GM12874 (cell line): ENCODE data around the gene AGRN.

Source experiments
- TF ChIP-seq, protein P1 (sequence below): IDR thresholded peaks from 2 replicates; pipeline ENCODE4 v1.5.1; 2011; ENCODE audit warnings: low read depth, mild to moderate bottlenecking, control low read depth, low read length, moderate library complexity; ENCODE audit not compliant: insufficient read depth

The AGRN gene

DNA sequence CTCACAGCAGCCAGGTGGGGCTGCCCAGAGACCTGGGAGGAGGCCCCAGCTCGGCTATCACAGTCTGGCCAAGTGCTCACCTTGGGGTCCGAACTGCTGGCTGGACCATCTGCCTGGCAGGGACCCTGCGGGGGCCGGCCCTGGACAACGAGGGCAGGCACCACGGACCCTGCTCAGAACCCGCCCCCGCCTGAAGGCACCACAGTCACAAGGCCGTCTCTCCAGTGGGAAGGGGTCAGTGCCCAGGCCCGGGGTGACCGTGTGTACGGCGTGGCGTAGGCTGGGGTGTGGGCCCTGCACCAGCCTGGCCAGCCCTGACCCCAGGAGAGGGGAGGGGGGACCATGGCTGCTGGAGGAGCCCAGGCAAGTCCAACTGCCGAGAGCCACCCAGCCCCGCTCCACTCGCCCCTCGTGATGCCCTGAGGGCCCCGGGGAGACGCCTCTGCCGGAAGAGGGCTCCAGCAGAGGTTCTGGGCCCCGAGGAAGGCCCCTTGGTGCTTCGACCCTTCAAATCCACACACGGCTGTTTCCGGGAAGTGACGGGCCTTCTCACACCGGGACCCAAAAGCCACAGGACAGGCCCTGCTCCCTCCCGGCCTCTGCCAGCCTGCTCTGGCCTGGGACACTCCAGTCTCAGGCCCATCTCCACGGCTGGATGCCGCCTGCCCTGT, 65.4 kb downstream of the AGRN start:
- TF ChIP-seq, protein P1, sequence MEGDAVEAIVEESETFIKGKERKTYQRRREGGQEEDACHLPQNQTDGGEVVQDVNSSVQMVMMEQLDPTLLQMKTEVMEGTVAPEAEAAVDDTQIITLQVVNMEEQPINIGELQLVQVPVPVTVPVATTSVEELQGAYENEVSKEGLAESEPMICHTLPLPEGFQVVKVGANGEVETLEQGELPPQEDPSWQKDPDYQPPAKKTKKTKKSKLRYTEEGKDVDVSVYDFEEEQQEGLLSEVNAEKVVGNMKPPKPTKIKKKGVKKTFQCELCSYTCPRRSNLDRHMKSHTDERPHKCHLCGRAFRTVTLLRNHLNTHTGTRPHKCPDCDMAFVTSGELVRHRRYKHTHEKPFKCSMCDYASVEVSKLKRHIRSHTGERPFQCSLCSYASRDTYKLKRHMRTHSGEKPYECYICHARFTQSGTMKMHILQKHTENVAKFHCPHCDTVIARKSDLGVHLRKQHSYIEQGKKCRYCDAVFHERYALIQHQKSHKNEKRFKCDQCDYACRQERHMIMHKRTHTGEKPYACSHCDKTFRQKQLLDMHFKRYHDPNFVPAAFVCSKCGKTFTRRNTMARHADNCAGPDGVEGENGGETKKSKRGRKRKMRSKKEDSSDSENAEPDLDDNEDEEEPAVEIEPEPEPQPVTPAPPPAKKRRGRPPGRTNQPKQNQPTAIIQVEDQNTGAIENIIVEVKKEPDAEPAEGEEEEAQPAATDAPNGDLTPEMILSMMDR = no peak

DNA sequence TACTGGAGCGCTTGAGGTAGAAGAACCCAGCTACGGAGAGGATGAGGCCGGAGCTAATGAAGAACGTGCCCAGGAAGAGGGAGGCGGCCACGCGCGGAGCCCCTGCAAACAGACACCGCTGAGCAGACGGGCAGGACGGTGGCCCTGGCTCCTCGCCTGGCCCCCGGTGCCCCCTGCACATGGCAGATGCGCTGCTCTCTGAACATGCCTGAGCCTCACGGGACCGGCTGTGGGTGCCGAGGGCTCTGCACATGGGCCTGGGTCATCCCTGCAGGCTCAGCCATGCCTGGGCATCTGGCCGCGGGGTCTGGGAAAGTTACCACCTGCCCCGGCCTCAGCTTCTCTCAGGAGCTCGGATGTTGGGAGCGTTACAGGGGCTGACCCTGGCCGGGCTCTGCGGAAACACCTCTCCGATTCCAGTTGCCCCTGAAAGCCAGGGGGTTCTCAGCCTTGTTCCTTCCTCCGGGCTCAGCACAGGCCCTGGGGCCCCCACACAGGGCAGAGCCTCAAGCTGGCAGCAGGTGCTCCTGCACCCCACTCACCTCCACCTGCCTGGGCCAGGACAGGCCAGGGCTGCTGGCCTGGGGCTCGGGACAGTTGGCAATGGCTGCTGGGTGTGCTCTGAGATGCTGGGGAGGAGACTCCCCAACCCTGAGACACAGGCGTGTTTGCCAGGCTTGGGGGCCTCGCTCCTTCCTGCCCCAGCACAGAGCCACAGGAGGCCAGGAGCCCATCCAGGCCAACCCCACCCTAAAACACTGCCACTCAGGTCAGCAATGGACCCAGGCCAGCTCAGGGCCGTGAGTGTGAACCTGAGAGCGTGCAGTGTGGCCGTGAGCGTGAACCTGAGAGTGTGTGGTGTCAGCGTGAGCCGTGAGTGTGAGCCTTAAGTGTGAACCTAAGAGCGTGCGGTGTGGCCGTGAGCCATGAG, 66.3 kb downstream of the AGRN start:
- TF ChIP-seq, protein P1 = no peak

DNA sequence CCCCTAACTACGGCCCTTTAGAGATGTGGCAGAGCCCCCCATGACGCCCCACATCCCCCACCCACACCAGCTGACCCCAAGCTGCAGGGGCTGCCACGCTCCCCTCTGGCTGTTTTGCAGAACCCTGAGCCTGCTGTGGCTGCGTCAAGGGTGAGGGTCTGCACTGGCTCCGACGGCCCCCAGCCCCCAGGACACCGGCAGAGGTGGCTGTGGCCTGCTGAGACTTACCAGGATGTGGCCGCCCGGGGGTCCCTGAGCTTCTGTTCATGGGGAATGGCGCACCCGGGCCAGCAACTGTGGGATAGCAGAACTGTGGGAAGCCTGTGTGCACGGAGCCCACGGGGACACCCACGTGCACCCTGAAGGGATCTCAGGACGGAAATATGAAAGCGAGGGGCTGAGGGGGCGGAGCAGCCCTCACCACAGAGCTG, 67.0 kb downstream of the AGRN start:
- TF ChIP-seq, protein P1 = no peak

DNA sequence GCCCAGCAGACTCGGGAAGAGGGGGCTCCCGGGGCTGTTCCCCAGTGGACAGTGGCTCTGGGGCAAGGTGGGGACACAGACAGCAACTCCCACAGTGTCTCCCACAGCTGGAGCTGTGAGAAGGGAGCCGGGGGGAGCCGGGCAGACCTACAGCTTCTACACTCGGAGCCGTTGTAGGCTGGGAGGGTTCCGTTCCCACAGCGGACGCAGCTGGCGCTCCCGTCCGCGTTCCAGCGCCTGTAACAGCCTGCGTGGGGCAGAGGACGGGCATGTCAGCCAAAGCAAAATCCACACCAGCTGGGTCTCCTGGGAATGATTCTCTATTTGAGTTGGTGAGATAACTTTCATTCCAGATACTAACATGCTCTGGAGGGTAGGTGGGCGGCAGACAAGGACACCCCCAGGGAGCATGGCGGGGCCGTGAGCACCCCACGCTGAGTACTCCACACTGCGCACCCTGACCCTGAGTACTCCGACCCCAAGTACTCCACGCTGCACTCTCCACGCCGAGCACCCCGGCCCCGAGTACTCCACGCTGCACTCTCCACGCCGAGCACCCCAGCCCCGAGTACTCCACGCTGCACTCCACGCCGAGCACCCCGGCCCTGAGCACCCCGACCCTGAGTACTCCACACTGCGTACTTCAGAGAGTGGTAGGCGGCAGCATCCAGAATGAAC, 67.6 kb downstream of the AGRN start:
- TF ChIP-seq, protein P1 = no peak

DNA sequence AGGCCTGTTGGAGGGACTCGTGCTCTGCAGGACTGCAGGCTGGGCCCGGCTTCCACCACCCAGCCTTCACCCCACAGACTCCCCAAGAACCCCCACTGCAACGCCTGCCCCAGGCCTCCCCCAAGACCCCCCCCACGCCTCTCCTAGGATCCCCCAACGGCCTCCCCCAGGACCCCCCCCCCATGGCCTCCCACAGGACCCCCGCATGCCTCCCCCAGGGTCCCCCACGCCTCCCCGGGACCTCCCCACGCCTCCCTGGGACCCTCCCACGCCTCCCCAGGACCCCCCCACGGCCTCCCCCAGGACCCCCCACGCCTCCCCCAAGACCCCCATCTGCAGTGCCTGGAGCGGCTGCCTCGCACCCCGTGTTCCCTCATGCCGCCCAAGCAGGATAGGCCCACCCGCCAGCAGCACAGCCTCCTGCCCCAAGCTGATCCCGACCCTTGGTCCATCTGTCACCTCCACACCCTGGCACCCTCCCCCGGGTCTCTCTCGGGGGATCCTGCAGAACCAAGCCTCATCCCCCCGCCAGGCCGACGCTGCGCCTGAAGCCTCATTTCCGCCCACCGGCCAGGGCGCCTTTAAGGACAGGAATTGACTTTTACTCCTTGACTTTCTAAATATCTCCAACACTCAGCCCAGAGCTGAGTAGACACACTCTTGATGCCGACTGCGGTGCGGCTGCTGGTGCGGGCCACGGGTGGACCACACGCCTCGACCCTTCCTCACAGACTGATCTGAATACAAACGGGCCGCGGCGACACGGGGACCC, 68.3 kb downstream of the AGRN start:
- TF ChIP-seq, protein P1 = no peak

DNA sequence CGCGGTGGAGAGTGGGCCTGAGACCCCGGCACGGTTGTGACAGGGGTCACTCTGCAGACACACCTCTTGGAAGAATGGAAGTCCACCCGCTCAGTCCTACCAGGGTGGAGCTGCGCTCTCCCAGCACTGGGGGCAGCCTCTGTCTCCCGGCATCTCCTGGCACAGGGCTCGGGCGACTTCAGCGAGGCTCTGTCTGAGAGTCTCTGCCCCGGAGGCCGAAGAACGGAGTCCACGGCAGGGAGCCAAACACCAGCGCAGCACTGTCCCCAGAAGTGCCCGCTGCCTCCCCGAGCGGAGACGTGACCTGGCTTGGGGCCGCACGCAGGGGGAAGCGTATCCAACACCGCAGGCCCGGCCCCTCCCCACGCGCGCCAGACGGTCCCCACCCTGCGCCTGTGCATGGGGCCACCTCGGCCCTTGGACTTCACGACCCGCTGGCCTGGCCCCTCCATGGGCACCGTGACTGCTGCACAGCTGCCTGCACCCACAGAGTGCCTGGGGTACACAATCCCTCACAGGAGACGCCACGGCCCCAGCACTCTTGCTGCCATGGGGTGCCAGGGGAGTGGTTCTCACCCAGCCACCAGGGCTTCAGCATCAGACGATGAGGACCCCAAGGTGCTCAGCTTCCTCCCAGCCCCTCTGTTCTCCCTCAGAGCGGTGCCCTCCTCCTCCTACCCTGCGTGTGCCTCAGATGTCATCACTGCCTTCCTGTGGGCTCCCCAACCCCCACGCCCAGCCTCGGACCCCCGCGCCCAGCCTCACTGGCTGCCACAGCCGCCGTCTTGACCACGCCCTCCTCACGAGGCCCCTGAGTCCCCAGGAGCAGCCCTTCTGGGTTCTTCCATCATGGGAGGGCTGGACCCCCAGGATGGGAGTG, 69.1 kb downstream of the AGRN start:
- TF ChIP-seq, protein P1 = no peak
